SU-DHL-6 (cell line): Measurements from ENCODE around the gene PHKA2.

Experiments used
- H2AFZ ChIP-seq: fragments of 200-600 bp; sonication (generic); 2 replicates; pipeline ENCODE4 v1.6.1; 2014; ENCODE audit warnings: low read depth, mild to moderate bottlenecking, moderate library complexity, mixed read lengths, antibody characterized with exemption, low read length; ENCODE audit not compliant: severe bottlenecking
- H3F3A ChIP-seq: fragments of 200-600 bp; shearing (Covaris generic); 2 replicates; pipeline ENCODE4 v1.6.0; 2016; ENCODE audit warnings: antibody characterized with exemption, mild to moderate bottlenecking; ENCODE audit not compliant: insufficient read depth
- H3K27ac ChIP-seq: fragments of 200-600 bp; sonication (generic); 2 replicates; pipeline ENCODE4 v1.5.1; 2016; ENCODE audit warnings: low read depth, mild to moderate bottlenecking, low read length, moderate library complexity, mixed read lengths
- H3K27me3 ChIP-seq: fragments of 200-600 bp; sonication (generic), shearing (Covaris generic); 2 replicates; pipeline ENCODE4 v1.6.0; 2014; ENCODE audit warnings: mild to moderate bottlenecking, low read length
- H3K36me3 ChIP-seq: fragments of 200-600 bp; sonication (generic); 2 replicates; pipeline ENCODE4 v1.6.1; 2014; ENCODE audit warnings: mild to moderate bottlenecking, low read length, mixed read lengths
- H3K4me2 ChIP-seq: fragments of 300-600, 200-600 bp; shearing (Covaris generic), sonication (generic); 2 replicates; pipeline ENCODE4 v1.6.0; 2014; ENCODE audit warnings: low read length, low read depth, mild to moderate bottlenecking; ENCODE audit not compliant: poor library complexity, severe bottlenecking
- H3K4me3 ChIP-seq: fragments of 200-600 bp; sonication (generic); 2 replicates; pipeline ENCODE4 v1.5.1; 2014; ENCODE audit warnings: antibody characterized with exemption, low read length, mild to moderate bottlenecking, mixed read lengths; ENCODE audit not compliant: insufficient read depth, poor library complexity, severe bottlenecking
- H3K79me2 ChIP-seq: fragments of 200-600 bp; sonication (generic); 2 replicates; pipeline ENCODE4 v1.6.1; 2014; ENCODE audit warnings: mild to moderate bottlenecking, low read length, moderate library complexity; ENCODE audit not compliant: insufficient read depth
- H3K9ac ChIP-seq: fragments of 200-600 bp; sonication (generic); 2 replicates; pipeline ENCODE4 v1.7.0; 2014; ENCODE audit warnings: mild to moderate bottlenecking, low read length
- H3K9me2 ChIP-seq: fragments of 200-600 bp; sonication (generic); replicated peaks from 2 replicates; pipeline ENCODE4 v1.6.1; 2014; ENCODE audit warnings: low read length; ENCODE audit not compliant: insufficient read depth
- H3K9me3 ChIP-seq: fragments of 200-600 bp; sonication (generic); 2 replicates; pipeline ENCODE4 v1.6.1; 2014; ENCODE audit warnings: low read length, mixed read lengths; ENCODE audit not compliant: insufficient read depth
- H4K20me1 ChIP-seq: fragments of 200-600 bp; sonication (generic); 2 replicates; pipeline ENCODE4 v1.6.1; 2014; ENCODE audit warnings: low read depth, mild to moderate bottlenecking, antibody characterized with exemption, low read length, moderate library complexity, mixed read lengths
- EZH2phosphoT487 ChIP-seq: fragments of 200-600 bp; sonication (generic), shearing (Covaris generic); conservative IDR thresholded peaks from 2 replicates; pipeline ENCODE4 v1.6.1; 2018; ENCODE audit warnings: mild to moderate bottlenecking, antibody characterized with exemption, low read length, moderate library complexity, mixed read lengths
- TF ChIP-seq, protein P1 (sequence below): fragments of 200-600 bp; sonication (generic); IDR thresholded peaks from one replicate; pipeline ENCODE4 v1.5.1; 2017; ENCODE audit warnings: antibody characterized with exemption, mild to moderate bottlenecking, low read length, moderate library complexity; ENCODE audit not compliant: insufficient read depth, poor library complexity, severe bottlenecking

Gene PHKA2

DNA sequence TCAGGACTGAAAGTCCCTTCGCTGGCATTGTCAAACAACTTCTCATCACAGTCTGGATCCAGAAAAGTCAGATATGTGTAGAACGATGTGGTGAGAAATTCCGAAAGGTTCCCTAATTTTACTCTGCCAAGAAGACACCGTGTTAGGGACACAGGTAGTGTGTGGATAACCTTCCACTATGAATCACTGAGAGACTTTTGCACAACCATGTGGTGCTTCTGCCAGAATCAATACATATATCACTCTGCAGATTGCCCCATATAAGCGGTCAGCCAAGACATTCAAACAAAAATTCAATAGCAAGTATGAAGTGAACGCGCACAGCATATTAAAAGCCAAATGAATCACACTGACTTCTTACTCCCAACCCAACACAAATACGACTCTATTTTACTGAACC, 63.8 kb downstream of the PHKA2 start:
- H3K27ac ChIP-seq = no peak overlapping the region
- no peaks in the 10 kb centered on the region for H3K9me2 ChIP-seq
- no peaks in the 10 kb centered on the region for H3K79me2 ChIP-seq
- no peaks in the 10 kb centered on the region for H3F3A ChIP-seq
- H2AFZ ChIP-seq = no peak overlapping the region
- no peaks in the 10 kb centered on the region for H3K27me3 ChIP-seq
- no peak for TF ChIP-seq EZH2phosphoT487
- TF ChIP-seq, protein P1, sequence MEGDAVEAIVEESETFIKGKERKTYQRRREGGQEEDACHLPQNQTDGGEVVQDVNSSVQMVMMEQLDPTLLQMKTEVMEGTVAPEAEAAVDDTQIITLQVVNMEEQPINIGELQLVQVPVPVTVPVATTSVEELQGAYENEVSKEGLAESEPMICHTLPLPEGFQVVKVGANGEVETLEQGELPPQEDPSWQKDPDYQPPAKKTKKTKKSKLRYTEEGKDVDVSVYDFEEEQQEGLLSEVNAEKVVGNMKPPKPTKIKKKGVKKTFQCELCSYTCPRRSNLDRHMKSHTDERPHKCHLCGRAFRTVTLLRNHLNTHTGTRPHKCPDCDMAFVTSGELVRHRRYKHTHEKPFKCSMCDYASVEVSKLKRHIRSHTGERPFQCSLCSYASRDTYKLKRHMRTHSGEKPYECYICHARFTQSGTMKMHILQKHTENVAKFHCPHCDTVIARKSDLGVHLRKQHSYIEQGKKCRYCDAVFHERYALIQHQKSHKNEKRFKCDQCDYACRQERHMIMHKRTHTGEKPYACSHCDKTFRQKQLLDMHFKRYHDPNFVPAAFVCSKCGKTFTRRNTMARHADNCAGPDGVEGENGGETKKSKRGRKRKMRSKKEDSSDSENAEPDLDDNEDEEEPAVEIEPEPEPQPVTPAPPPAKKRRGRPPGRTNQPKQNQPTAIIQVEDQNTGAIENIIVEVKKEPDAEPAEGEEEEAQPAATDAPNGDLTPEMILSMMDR = no peak
- no peaks in the 10 kb centered on the region for H4K20me1 ChIP-seq
- H3K36me3 ChIP-seq = 0 out of 2 replicates have a peak, but pooled peaks cover 2% of the 10 kb centered on the region
- H3K4me2 ChIP-seq = no peak overlapping the region
- H3K4me3 ChIP-seq = no peak overlapping the region
- no peak overlapping the region for H3K9ac ChIP-seq
- H3K9me3 ChIP-seq = no peaks in the 10 kb centered on the region

DNA sequence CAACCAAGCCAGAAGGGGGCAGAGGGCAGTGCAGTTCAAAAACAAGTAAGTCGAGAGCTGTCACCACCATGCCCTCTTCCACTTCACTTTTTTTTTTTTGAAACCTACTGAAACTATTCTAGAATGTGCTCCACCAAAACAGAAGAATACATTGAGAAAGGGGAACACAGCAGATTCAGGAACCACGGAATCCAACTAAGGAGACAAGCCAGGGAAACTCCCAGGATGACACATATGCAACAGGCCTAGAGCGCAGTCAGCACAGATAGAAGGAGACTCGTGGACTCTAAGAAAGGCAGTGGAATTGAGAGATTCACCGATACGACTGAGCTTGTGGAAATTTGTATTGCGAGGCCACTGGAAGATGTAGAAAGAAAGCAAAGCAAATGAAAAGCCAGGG, 66.1 kb downstream of the PHKA2 start:
- H3K79me2 ChIP-seq = no peaks in the 10 kb centered on the region
- no peak overlapping the region for H3K4me3 ChIP-seq
- no peaks in the 10 kb centered on the region for H3K9me3 ChIP-seq
- H3K36me3 ChIP-seq = 0 out of 2 replicates have a peak, but pooled peaks cover 2% of the 10 kb centered on the region
- no peaks in the 10 kb centered on the region for H3K27me3 ChIP-seq
- H2AFZ ChIP-seq = no peak overlapping the region
- H3K4me2 ChIP-seq = no peak overlapping the region
- no peaks in the 10 kb centered on the region for H4K20me1 ChIP-seq
- H3K9ac ChIP-seq = no peak overlapping the region
- TF ChIP-seq EZH2phosphoT487 = no peak
- H3K27ac ChIP-seq = no peak overlapping the region
- H3K9me2 ChIP-seq = no peaks in the 10 kb centered on the region
- H3F3A ChIP-seq = no peaks in the 10 kb centered on the region

DNA sequence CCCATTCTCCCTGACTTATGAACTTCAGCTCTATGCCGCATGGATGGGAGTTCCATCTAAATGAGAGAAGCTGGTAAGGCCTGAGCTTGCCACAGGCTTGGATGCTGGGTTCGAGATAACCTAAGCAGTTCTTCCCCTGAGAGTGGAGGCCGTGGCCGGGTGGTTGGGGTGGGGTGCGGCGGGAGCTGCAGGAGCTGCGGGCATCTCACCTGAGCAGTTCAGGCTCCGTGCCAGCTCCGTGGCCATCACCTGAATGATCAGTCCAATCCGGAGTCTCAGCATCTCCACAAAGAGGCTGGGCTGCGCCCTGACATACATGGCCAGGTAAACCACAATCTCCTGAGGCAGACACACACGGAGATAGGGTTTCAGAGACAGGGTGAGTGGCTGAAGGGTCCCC, 77.6 kb downstream of the PHKA2 start:
- Histone ChIP-seq H3K4me2 (no peak overlapping the region), H3K9me2 (no peaks in the 10 kb centered on the region), H3K27me3 (no peaks in the 10 kb centered on the region), H3K9ac (no peak overlapping the region), H4K20me1 (no peaks in the 10 kb centered on the region), H2AFZ (no peak overlapping the region), H3K79me2 (no peaks in the 10 kb centered on the region), H3K9me3 (no peaks in the 10 kb centered on the region), H3F3A (no peaks in the 10 kb centered on the region), H3K4me3 (no peak overlapping the region), H3K27ac (no peak overlapping the region), H3K36me3 (no peaks in the 10 kb centered on the region)
- TF ChIP-seq, protein P1 = no peak
- no peak for TF ChIP-seq EZH2phosphoT487

DNA sequence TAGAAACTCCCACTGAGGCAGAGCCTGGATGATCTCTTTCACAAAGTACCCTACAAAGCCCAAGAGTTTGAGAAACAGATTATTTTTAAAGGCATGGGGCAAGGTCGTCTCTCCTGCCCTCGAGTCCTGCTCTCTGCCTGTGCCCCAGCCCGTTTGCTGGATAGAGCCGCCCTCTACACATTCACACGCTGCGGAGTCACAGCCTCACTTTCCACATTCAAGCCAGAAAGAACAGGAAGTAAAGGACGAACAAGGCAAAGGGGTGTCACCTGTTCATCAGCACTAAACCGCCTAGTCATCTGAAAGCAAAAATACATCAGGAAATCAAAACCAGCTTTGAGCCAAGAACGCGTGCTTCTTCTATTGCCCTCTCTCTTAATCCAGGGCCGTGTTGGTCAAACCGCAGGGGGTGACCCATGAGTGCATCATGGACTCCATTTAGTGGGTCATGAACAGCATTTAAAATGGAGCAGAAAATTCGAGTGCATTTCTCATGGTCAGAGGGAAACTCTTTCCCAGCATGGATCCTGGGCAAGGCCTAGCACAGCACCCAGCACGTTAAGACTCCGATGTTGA, 83.4 kb downstream of the PHKA2 start:
- Histone ChIP-seq H3K9me2 (no peaks in the 10 kb centered on the region), H3K79me2 (no peaks in the 10 kb centered on the region), H3K27ac (no peak overlapping the region), H4K20me1 (no peaks in the 10 kb centered on the region), H3K36me3 (no peaks in the 10 kb centered on the region), H3K9me3 (no peaks in the 10 kb centered on the region), H3K9ac (no peak overlapping the region), H3K4me2 (no peak overlapping the region), H3F3A (no peaks in the 10 kb centered on the region), H3K4me3 (no peak overlapping the region), H2AFZ (no peak overlapping the region), H3K27me3 (no peaks in the 10 kb centered on the region)
- TF ChIP-seq, protein P1 = no peak
- TF ChIP-seq EZH2phosphoT487 = no peak
